Brain microvascular endothelial cell (primary cell): ENCODE data around the gene MAPK8IP3.

Experiments
- DNase-seq: peaks from one replicate; pipeline ENCODE4 v3.0.0-alpha.2; 2020
- H3K27ac ChIP-seq: fragments of 250-450 bp; sonication (Bioruptor Pico); 2 replicates; pipeline ENCODE4 v1.5.1; 2020; ENCODE audit warnings: mild to moderate bottlenecking, moderate library complexity
- H3K27me3 ChIP-seq: fragments of 250-450 bp; sonication (Bioruptor Pico); replicated peaks from 2 replicates; pipeline ENCODE4 v1.5.1; 2020; ENCODE audit warnings: mild to moderate bottlenecking
- H3K36me3 ChIP-seq: fragments of 250-450 bp; sonication (Bioruptor Pico); replicated peaks from 2 replicates; pipeline ENCODE4 v1.5.1; 2020; ENCODE audit warnings: mild to moderate bottlenecking
- H3K4me3 ChIP-seq: 2 replicates; pipeline ENCODE4 v1.5.1; 2011; ENCODE audit warnings: low read depth, mild to moderate bottlenecking, control low read depth, low read length, moderate library complexity
- CTCF ChIP-seq: IDR thresholded peaks from 2 replicates; pipeline ENCODE4 v1.5.1; 2011; ENCODE audit warnings: low read depth, mild to moderate bottlenecking, moderate library complexity, low read length, control low read depth, inconsistent platforms; ENCODE audit errors: missing control alignments
- in situ Hi-C: cut with HindIII; loops from 2 replicates; pipeline ENCODE4 v1.10.0; 2017; ENCODE audit warnings: low sequenced_read_pairs, low pct_ligation_motif_present

The MAPK8IP3 gene

GRCh38 chr16:1734123-1734522 lies 28.1 kb downstream of the MAPK8IP3 start:
- no peaks in the 10 kb centered on the region for H3K27me3 ChIP-seq
- H3K36me3 ChIP-seq = peaks cover 32% of the 10 kb centered on the region
- TF ChIP-seq CTCF = no peak
- in situ Hi-C loops = no loop called here
- H3K4me3 ChIP-seq = no peak overlapping the region
- no peak for DNase-seq
- no peak overlapping the region for H3K27ac ChIP-seq

GRCh38 chr16:1734816-1735215 lies 28.8 kb downstream of the MAPK8IP3 start:
- in situ Hi-C loops = no loop called here
- Histone ChIP-seq H3K27me3 (no peaks in the 10 kb centered on the region), H3K27ac (no peak overlapping the region), H3K36me3 (peaks cover 26% of the 10 kb centered on the region), H3K4me3 (no peak overlapping the region)
- no peak for DNase-seq
- no peak for TF ChIP-seq CTCF

- no peaks in the 10 kb centered on the region for H3K27me3 ChIP-seq
- no peak for TF ChIP-seq CTCF
- H3K27ac ChIP-seq = no peak overlapping the region
- in situ Hi-C loops = no loop called here
- peaks cover 26% of the 10 kb centered on the region for H3K36me3 ChIP-seq
- no peak for DNase-seq
- no peak overlapping the region for H3K4me3 ChIP-seq
Observed at GRCh38 chr16:1740234-1740633, 34.2 kb downstream of the MAPK8IP3 start.

GRCh38 chr16:1740781-1741490 lies 34.9 kb downstream of the MAPK8IP3 start:
- Histone ChIP-seq H3K36me3 (peaks cover 26% of the 10 kb centered on the region), H3K27me3 (no peaks in the 10 kb centered on the region), H3K4me3 (no peak overlapping the region), H3K27ac (no peak overlapping the region)
- in situ Hi-C loops = no loop called here
- no peak for DNase-seq
- TF ChIP-seq CTCF = no peak

- Histone ChIP-seq H3K4me3 (no peak overlapping the region), H3K36me3 (peaks cover 26% of the 10 kb centered on the region), H3K27me3 (no peaks in the 10 kb centered on the region), H3K27ac (no peak overlapping the region)
- no peak for DNase-seq
- no peak for TF ChIP-seq CTCF
- in situ Hi-C loops = no loop called here
Observed at GRCh38 chr16:1741553-1742165, 35.7 kb downstream of the MAPK8IP3 start.
